Activated T-cell treated with anti-CD3 and anti-CD28 coated beads, Interleukin-2, amount 50 U/mL, for 72 hours (primary cell): ENCODE results near the gene TDRD15. TPM values are rescaled to one million over a fixed set of nuclear protein-coding genes. Genes with fewer than 3 reads are reported as not detected.
"Not testable (repeated sequence)": the region's sequence is repeated elsewhere in the genome, so short reads cannot be mapped to it uniquely, and the experiment has no call there.

Source experiments
- ATAC-seq, 2 donors: fragments of 150-1000 bp; cut with Tn5 transposase; replicated peaks in 1 of 2; 2 replicates each; pipeline ENCODE4 v1.10.0; 2021; ENCODE audit warnings: moderate library complexity in 2 of 2, mild to moderate bottlenecking in 1 of 2
- DNase-seq, 2 donors: peaks; one replicate each; pipeline ENCODE4 v3.0.0; 2021 to 2022; ENCODE audit warnings: mixed read lengths in 1 of 2
- H3K27ac Mint-ChIP-seq: one replicate; pipeline ENCODE4 v1.8.0; 2022; ENCODE audit warnings: mild to moderate bottlenecking, moderate library complexity, mixed read lengths
- H3K27me3 Mint-ChIP-seq: one replicate; pipeline ENCODE4 v1.8.0; 2022; ENCODE audit warnings: low read depth, mixed read lengths
- H3K36me3 Mint-ChIP-seq, 2 donors: one replicate each; pipeline ENCODE4 v1.8.0; 2022; ENCODE audit warnings: mixed read lengths in 2 of 2, mild to moderate bottlenecking in 1 of 2; ENCODE audit not compliant: insufficient read depth in 2 of 2
- H3K4me1 Mint-ChIP-seq: one replicate; pipeline ENCODE4 v1.8.0; 2022; ENCODE audit warnings: low read depth, mixed read lengths
- H3K4me3 Mint-ChIP-seq, 2 donors: one replicate each; pipeline ENCODE4 v1.8.0; 2022; ENCODE audit warnings: mild to moderate bottlenecking in 2 of 2, mixed read lengths in 2 of 2, moderate library complexity in 2 of 2
- H3K9me3 Mint-ChIP-seq, 2 donors: one replicate each; pipeline ENCODE4 v1.8.0; 2022; ENCODE audit warnings: mixed read lengths in 2 of 2
- total RNA-seq, 2 donors: library from RNA; stranded (reverse); gene quantifications; one replicate each; pipeline ENCODE4 v1.2.3, GENCODE V29; 2022

TDRD15 gene
- total RNA-seq, 2 donors from 2014 or later = not detected

GRCh38 chr2:21103274-21103891 is 20.4 kb upstream of the TDRD15 start:
- Mint-ChIP-seq H3K27ac (no peak overlapping the region), H3K4me1 (no peaks in the 10 kb centered on the region), H3K4me3 (no peak overlapping the region), H3K36me3 (no peaks in the 10 kb centered on the region), H3K9me3 (no peaks in the 10 kb centered on the region), H3K27me3 (no peaks in the 10 kb centered on the region)
- DNase-seq (no peak), ATAC-seq (no peak)

GRCh38 chr2:21104030-21104660 is 19.6 kb upstream of the TDRD15 start:
- no peak overlapping the region for H3K27ac Mint-ChIP-seq
- H3K27me3 Mint-ChIP-seq = no peaks in the 10 kb centered on the region
- no peaks in the 10 kb centered on the region for H3K9me3 Mint-ChIP-seq

GRCh38 chr2:21111012-21111411 is 12.8 kb upstream of the TDRD15 start:
- no peaks in the 10 kb centered on the region for H3K27me3 Mint-ChIP-seq
- ATAC-seq = no peak
- no peaks in the 10 kb centered on the region for H3K4me1 Mint-ChIP-seq
- H3K36me3 Mint-ChIP-seq = no peaks in the 10 kb centered on the region
- no peaks in the 10 kb centered on the region for H3K9me3 Mint-ChIP-seq
- H3K27ac Mint-ChIP-seq = no peak overlapping the region
- no peak overlapping the region for H3K4me3 Mint-ChIP-seq
- DNase-seq = no peak

More at GRCh38 chr2:21104030-21104660, 19.6 kb upstream of the TDRD15 start:
- H3K36me3 Mint-ChIP-seq = no peaks in the 10 kb centered on the region
- H3K4me3 Mint-ChIP-seq = no peak overlapping the region
- ATAC-seq (no peak), DNase-seq (no peak)
- no peaks in the 10 kb centered on the region for H3K4me1 Mint-ChIP-seq

- no peak overlapping the region for H3K27ac Mint-ChIP-seq
- DNase-seq = no peak
- H3K27me3 Mint-ChIP-seq = no peaks in the 10 kb centered on the region
- H3K36me3 Mint-ChIP-seq = no peaks in the 10 kb centered on the region
- no peak for ATAC-seq
- no peak overlapping the region for H3K4me3 Mint-ChIP-seq
- H3K4me1 Mint-ChIP-seq = no peaks in the 10 kb centered on the region
- no peaks in the 10 kb centered on the region for H3K9me3 Mint-ChIP-seq
Observed at GRCh38 chr2:21117688-21118087, 6.1 kb upstream of the TDRD15 start.

GRCh38 chr2:21118302-21118920 is 5.4 kb upstream of the TDRD15 start:
- ATAC-seq (no peak), DNase-seq (peak in 1 of 2 donors; percentile 4)
- Mint-ChIP-seq H3K36me3 (no peaks in the 10 kb centered on the region), H3K9me3 (no peaks in the 10 kb centered on the region), H3K27me3 (no peaks in the 10 kb centered on the region), H3K4me1 (no peaks in the 10 kb centered on the region), H3K27ac (no peak overlapping the region), H3K4me3 (no peak overlapping the region)

- no peak overlapping the region for H3K27ac Mint-ChIP-seq
- no peaks in the 10 kb centered on the region for H3K9me3 Mint-ChIP-seq
- no peaks in the 10 kb centered on the region for H3K36me3 Mint-ChIP-seq
- ATAC-seq (no peak), DNase-seq (no peak)
- no peaks in the 10 kb centered on the region for H3K27me3 Mint-ChIP-seq
- H3K4me3 Mint-ChIP-seq = no peak overlapping the region
- H3K4me1 Mint-ChIP-seq = no peaks in the 10 kb centered on the region
Observed at GRCh38 chr2:21131861-21132260, 8.1 kb downstream of the TDRD15 start.

- H3K27me3 Mint-ChIP-seq = no peaks in the 10 kb centered on the region
- no peaks in the 10 kb centered on the region for H3K4me1 Mint-ChIP-seq
- H3K9me3 Mint-ChIP-seq = peaks cover 0 to 1% of the 10 kb centered on the region in 2 donors
- H3K27ac Mint-ChIP-seq = no peak overlapping the region
- no peak overlapping the region for H3K4me3 Mint-ChIP-seq
- H3K36me3 Mint-ChIP-seq = no peaks in the 10 kb centered on the region
- ATAC-seq = no peak
- no peak for DNase-seq
Observed at GRCh38 chr2:21135585-21135984, 11.8 kb downstream of the TDRD15 start.

GRCh38 chr2:21142149-21142548 is 18.4 kb downstream of the TDRD15 start:
- H3K4me3 Mint-ChIP-seq = no peak overlapping the region
- no peaks in the 10 kb centered on the region for H3K27me3 Mint-ChIP-seq
- no peak for ATAC-seq
- no peaks in the 10 kb centered on the region for H3K36me3 Mint-ChIP-seq
- H3K9me3 Mint-ChIP-seq = peaks cover 0 to 1% of the 10 kb centered on the region in 2 donors
- no peaks in the 10 kb centered on the region for H3K4me1 Mint-ChIP-seq
- H3K27ac Mint-ChIP-seq = no peak overlapping the region
- no peak for DNase-seq

- no peaks in the 10 kb centered on the region for H3K4me1 Mint-ChIP-seq
- no peak for DNase-seq
- no peaks in the 10 kb centered on the region for H3K9me3 Mint-ChIP-seq
- no peak for ATAC-seq
- no peak overlapping the region for H3K27ac Mint-ChIP-seq
- no peaks in the 10 kb centered on the region for H3K36me3 Mint-ChIP-seq
- H3K27me3 Mint-ChIP-seq = no peaks in the 10 kb centered on the region
- no peak overlapping the region for H3K4me3 Mint-ChIP-seq
Observed at GRCh38 chr2:21146638-21147037, 22.9 kb downstream of the TDRD15 start.

- Mint-ChIP-seq H3K36me3 (no peaks in the 10 kb centered on the region), H3K27me3 (no peaks in the 10 kb centered on the region), H3K27ac (no peak overlapping the region), H3K4me3 (no peak overlapping the region), H3K9me3 (peaks cover 0 to 2% of the 10 kb centered on the region in 2 donors), H3K4me1 (no peaks in the 10 kb centered on the region)
- DNase-seq = no peak
- ATAC-seq = no peak
Observed at GRCh38 chr2:21148718-21149117, 24.9 kb downstream of the TDRD15 start.

GRCh38 chr2:21151234-21151633 is 27.5 kb downstream of the TDRD15 start:
- H3K4me1 Mint-ChIP-seq, DNase-seq, H3K27me3 Mint-ChIP-seq, ATAC-seq, H3K36me3 Mint-ChIP-seq, H3K4me3 Mint-ChIP-seq, H3K27ac Mint-ChIP-seq, H3K9me3 Mint-ChIP-seq: not testable (repeated sequence)

GRCh38 chr2:21155365-21156136 is 31.8 kb downstream of the TDRD15 start:
- Mint-ChIP-seq H3K4me3 (no peak overlapping the region), H3K27ac (no peak overlapping the region), H3K27me3 (no peaks in the 10 kb centered on the region), H3K4me1 (no peaks in the 10 kb centered on the region), H3K9me3 (peaks cover 0 to 2% of the 10 kb centered on the region in 2 donors), H3K36me3 (peaks cover 0 to 1% of the 10 kb centered on the region in 2 donors)
- ATAC-seq (no peak), DNase-seq (no peak)

- no peak for ATAC-seq
- DNase-seq = no peak
- Mint-ChIP-seq H3K4me3 (no peak overlapping the region), H3K4me1 (no peaks in the 10 kb centered on the region), H3K36me3 (peaks cover 0 to 1% of the 10 kb centered on the region in 2 donors), H3K27ac (no peak overlapping the region), H3K9me3 (peaks cover 0 to 1% of the 10 kb centered on the region in 2 donors), H3K27me3 (no peaks in the 10 kb centered on the region)
Observed at GRCh38 chr2:21161122-21161521, 37.4 kb downstream of the TDRD15 start.
